GM12874 (cell line): Measurements from ENCODE around the gene GALNT10.
A peak's percentile ranks its signal among the peaks of the same experiment; 100 is the strongest.

Source experiments
- CTCF ChIP-seq: IDR thresholded peaks from 2 replicates; pipeline ENCODE4 v1.5.1; 2011; ENCODE audit warnings: low read depth, mild to moderate bottlenecking, control low read depth, low read length, moderate library complexity; ENCODE audit not compliant: insufficient read depth

GALNT10 gene

GRCh38 chr5:154405078-154405792 is 214.7 kb downstream of the GALNT10 start:
- peak; percentile 93 for TF ChIP-seq CTCF

- TF ChIP-seq CTCF: no peak
These were observed 215.7 kb downstream of the GALNT10 start for GRCh38 chr5:154406231-154406630.

GRCh38 chr5:154406826-154407225 is 216.3 kb downstream of the GALNT10 start:
- no peak for TF ChIP-seq CTCF

- no peak for TF ChIP-seq CTCF
These were observed 218.3 kb downstream of the GALNT10 start for GRCh38 chr5:154408811-154409210.

GRCh38 chr5:154409230-154409840 is 218.8 kb downstream of the GALNT10 start:
- no peak for TF ChIP-seq CTCF

GRCh38 chr5:154410008-154410407 is 219.5 kb downstream of the GALNT10 start:
- no peak for TF ChIP-seq CTCF

GRCh38 chr5:154410786-154411185 is 220.3 kb downstream of the GALNT10 start:
- TF ChIP-seq CTCF: no peak
